ENCODE data around the gene SYCE1.
"Not testable (repeated sequence)": the region's sequence is repeated elsewhere in the genome, so short reads cannot be mapped to it uniquely, and the experiment has no call there.

- TF ChIP-seq CTCF, POLR2A, POLR2AphosphoS5, EP300 (IDR thresholded peaks at IDR 0.05): not testable (repeated sequence)
Measured at GRCh38 chr10:133603434-133603833, 38.1 kb upstream of the SYCE1 start.

Data from suprapubic skin (tissue), 4 donors.